GM20431 (cell line): ENCODE results near the gene SH3RF1.

ENCODE experiments used
- in situ Hi-C: fragments of 300-500 bp; cut with MseI, MboI; formaldehyde crosslinking; loops from one replicate; pipeline ENCODE4 v1.15.0; 2020; ENCODE audit warnings: low sequenced_read_pairs; ENCODE audit not compliant: unreplicated experiment

SH3RF1 gene

DNA sequence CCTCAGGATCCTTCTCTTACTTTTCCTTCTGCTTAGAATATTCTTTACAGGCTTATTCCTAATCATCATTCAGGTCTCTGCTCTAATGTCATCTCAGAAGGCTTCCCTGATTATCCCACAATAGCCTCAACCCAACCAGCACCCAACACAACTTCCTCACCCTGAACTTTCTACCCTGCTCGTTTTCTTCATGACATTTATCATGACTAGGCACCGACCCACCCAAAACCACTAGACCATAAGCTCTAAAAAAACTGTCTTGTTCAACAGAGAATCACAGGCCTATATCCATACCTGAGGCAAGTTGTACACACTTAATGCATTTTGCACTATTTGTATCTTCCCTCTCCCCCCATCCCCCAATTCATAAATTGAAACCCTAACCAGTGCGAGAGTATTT lies 95.3 kb downstream of the SH3RF1 start:
- in situ Hi-C loops = no loop called here

GRCh38 chr4:169175035-169175434 lies 95.7 kb downstream of the SH3RF1 start:
- in situ Hi-C loops = no loop called here

GRCh38 chr4:169174247-169174646 lies 96.5 kb downstream of the SH3RF1 start:
- in situ Hi-C loops = no loop called here

DNA sequence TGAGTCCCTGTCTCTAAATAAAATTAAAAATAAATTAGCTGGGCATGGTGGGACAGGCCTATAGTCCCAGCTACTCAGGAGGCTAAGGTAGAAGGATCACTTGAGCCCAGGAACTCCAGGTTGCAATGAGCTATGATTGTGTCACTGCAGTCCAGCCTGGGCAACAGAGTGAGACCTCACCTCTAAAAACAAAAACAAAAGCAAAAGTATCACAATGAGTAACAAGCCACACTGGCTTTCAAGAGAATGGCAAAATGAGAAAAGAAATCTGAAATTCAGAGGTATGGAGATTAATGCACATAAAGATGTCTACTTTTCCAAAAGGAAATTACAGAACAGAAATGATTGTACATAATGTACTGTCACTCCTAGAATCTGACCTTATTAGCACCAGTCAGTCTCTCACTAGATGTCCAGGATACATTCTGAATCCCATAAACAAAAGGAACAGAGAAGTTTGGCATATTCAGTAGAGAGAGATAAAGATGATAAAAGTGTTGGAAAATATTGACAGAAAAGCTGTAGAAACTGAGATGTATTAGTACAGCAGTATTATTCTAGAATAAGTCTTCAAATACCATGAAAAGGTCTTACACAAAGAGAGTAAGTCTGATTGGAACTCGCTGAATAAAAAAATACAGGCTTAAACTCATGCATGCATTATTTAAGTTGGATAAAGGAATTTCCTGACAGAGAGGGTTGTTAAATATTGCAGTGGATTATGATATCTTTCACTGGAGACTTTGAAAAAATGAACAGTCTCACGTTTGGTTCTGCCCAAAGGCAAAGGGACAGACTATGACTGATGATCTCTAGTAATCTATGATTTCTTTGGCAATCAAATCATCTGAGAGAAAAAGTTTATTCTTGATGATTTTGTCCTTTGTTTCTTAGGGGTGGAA lies 102.5 kb downstream of the SH3RF1 start:
- in situ Hi-C loops = no loop called here

GRCh38 chr4:169164669-169165415 lies 105.9 kb downstream of the SH3RF1 start:
- in situ Hi-C loops = no loop called here

- in situ Hi-C loops = no loop called here
Observed at GRCh38 chr4:169163947-169164668, 106.6 kb downstream of the SH3RF1 start.

DNA sequence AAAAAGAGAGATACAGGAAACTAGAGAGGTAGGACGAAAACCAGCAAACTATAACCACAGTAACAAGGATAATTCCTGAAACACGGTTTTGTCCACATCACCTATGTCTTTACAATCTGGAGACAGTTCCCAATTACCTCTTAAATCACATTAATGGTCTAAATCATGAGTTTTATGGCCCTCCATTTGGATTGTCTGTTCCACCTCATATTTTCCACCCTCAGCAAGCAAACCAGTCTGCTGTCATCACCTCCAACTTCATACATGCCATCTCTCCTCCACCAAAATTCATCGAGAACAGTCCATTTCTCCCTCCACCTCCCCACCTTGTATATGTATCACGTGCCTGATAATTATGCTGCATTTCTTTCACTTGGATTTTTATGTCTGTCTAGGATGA lies 107.3 kb downstream of the SH3RF1 start:
- in situ Hi-C loops = no loop called here

- in situ Hi-C loops = no loop called here
Observed at GRCh38 chr4:169160825-169161224, 109.9 kb downstream of the SH3RF1 start.

DNA sequence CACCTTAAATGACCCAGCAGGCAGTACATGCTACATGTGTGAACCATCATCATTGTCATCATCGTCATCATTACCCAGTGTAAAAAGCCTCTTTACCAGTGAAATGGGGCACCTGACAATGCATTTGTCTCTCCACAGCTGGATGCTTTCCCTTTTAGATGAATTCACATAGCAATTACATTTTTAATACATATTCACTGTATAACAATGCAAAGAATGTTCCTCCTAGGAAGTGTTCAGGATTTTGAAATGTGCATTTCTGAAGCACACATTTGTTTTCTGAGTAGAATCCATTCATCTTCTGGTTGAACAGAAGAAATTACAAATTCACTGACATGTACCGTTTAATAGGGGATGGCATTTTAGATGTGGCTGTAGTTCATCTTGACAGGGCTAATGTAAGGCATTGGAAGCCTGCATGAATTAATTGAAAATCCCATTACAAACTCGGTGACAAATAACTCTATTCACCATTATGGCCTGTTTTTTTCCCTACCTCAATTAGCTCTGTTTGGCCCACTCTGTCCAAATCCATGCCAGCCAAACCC lies 111.1 kb downstream of the SH3RF1 start:
- in situ Hi-C loops = no loop called here

DNA sequence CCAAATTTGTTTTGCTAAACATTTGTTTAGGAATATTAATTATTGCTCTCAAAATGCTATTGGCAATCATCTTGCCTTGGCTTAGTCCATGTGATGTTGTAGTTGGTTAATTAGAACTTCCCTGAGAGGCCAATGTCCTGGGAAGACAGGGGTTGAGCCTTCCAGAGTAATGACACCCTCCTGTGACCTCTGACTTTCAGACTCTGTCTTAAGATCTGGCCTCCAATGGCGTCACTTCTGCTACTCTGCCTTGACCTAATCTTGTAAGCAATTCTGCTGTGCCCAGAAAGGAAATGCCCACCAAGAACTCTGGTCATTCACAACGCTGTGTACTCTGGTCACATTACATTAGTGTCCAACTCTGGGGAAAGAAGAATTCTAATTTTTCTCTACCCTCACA lies 111.9 kb downstream of the SH3RF1 start:
- in situ Hi-C loops = no loop called here

DNA sequence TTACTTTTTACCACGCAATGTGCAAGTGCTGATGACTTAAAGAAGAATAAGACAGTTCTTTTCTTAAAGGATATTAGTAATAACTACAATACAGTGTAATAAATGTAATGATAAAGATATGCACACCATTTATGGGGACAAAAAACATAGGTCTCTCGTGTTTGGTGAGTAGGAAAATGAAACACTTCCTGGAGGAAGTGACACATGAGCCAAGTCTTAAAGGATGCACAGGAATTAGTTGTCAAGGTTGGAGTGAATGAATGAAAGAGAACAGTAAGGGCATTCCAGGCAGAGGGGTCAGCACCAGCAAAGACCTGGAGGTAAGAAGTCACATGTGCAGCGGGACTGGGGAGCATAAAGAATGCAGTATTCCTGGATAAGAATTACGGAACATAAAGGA lies 112.7 kb downstream of the SH3RF1 start:
- in situ Hi-C loops = no loop called here

DNA sequence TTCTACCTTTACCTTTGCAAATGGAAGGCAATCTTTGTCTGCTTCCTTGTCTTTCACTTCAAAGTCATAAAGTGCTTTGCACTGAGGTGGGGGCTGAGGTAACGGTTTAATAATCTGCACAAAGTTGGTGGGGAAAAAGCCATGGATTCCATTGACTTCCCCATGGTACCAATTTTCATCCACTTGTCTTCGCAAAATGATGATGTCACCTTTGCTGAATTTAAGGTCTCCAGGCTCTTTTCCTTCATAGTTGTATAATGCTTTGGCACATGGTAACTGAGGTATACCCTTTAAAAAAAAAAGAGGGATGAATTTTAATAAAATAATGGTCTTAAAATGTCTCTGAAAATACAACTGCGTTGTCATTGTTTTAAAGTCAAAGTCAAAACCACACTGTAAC lies 114.4 kb downstream of the SH3RF1 start:
- in situ Hi-C loops = no loop called here

DNA sequence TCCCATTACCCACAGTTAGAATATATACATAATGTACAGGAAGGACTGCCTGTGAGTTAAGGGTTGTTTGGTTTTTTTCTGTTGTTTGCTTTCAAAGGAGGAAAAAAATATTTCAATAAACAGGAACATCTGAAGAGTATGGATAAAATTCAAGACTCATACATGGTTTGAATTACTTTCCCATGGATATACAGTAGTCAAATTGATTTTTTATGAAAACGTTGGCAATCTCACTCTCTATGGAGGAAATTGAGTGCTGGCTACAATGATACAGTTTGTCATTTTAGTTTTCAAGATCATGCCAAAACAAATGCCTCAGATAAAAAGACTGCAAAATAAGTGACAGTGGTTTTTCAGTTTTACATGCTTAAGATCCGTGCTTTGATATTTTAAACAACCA lies 116.6 kb downstream of the SH3RF1 start:
- in situ Hi-C loops = no loop called here

DNA sequence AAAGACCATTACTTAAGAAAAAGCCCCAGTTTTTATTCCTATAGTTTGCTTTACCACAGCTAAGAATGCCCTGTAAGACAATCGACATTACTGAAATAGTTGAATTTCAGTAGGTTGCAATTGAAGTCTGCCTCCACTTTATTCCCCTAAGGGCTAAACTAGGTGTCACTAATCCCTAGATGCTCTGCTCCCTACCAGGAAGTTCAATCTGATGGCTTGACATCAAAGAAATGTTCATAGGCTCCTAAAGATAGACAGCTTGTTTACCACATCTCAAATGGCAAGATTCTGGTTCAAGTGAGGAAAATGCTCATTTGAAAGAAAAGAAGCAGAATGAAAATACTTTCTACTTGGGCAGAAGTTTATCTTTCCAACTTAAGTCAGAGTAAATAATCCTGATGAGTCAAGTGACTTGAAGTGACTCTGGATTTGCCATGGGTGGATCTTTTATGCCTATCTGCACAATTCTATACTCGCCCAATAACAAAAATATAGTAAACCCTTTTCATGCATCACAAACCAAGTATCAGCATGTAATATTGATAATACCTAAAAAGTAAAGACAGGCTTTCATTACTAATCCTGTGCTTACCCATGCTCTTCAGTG lies 117.2 kb downstream of the SH3RF1 start:
- in situ Hi-C loops = no loop called here

DNA sequence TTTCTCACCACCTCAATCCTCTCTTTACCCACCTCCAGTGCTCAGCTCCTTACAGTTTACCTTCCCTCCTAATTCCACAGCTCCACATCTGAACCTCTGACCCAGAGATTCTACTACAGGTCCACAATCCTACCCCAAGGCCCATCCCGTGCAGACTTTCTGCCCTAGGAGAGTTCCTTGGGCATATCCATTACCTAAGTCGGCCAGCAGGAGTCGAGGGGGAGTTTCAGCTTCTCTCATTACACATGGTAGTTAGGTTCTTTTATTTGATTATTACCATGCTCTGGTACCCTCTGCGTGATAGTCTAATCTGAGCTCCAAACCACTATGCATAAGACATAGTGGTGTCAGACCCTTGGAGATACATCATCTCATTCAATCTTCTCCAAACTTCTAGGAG lies 117.9 kb downstream of the SH3RF1 start:
- in situ Hi-C loops = no loop called here

GRCh38 chr4:169152098-169152497 lies 118.7 kb downstream of the SH3RF1 start:
- in situ Hi-C loops = no loop called here

GRCh38 chr4:169151671-169152070 lies 119.1 kb downstream of the SH3RF1 start:
- in situ Hi-C loops = no loop called here

DNA sequence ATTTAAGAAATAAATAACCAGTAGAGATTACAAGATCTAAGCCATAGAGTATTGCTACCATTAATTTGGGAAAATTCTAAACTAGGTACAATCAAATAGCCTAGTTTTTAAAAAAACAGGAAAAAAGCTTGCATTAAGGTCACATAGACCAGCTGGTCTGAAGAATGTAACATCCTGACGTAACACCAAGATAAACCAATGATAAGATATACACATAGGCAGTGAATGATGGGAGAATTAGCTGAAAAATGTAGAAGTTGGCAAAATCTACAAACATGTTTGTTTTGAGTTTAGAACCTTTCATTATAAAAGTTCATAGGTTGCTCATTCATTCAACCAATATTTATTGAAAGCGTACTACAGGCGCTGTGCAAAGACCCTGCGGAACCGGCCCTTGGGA lies 120.0 kb downstream of the SH3RF1 start:
- in situ Hi-C loops = no loop called here

DNA sequence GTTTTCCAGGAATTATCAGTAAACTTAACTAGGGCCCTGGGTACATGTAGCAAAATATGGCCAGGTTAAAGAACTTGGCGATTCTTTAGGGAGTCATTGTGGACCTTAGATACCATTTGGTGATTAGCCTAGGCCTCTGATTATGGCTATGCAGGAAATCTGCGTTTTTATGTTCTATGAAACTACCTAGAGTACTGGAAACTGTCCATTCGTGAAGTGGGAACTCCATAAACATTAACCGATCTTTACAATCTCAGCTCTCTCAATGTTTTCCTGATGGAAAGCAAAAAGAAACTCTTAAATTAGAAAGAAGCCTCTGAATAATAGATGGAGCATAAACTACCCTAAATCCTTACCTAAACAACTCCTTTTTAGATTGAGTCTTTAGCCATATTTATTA lies 121.9 kb downstream of the SH3RF1 start:
- in situ Hi-C loops = no loop called here

DNA sequence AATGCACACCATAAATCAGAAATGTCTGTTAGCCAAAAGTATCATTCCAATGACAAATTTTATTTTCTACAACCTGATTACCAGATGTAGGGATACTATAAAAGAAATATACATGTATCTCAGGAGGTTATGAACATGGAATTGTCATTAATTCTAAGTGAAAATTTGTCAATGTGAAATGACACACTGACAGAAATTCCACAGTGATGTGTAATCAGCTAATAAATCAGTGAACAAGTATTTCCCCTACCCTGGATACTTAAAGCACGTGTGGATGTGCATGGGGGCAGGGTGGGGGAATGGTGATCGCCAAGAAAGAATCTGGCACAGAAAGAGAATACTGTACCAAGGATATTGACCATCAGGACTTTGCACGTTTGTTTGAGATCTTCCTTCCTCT lies 123.6 kb downstream of the SH3RF1 start:
- in situ Hi-C loops = no loop called here
